ENCODE measurements around the gene DUS3L. TPM values are rescaled to one million over a fixed set of nuclear protein-coding genes. Genes with fewer than 3 reads are reported as not detected.
"Not testable (repeated sequence)": the region's sequence is repeated elsewhere in the genome, so short reads cannot be mapped to it uniquely, and the experiment has no call there.

Gene DUS3L
- polyA plus RNA-seq, 10 donors: 14.3 to 19.6 (median 17.1) TPM

- peak in 2 of 3 donors; percentile 21 to 68 for DNase-seq
These were observed 11.0 kb upstream of the DUS3L start for GRCh38 chr19:5801796-5802619.

- DNase-seq: no peak
These were observed 9.7 kb upstream of the DUS3L start for GRCh38 chr19:5800361-5801270.

- DNase-seq: peak in 2 of 3 donors; percentile 18 to 42
These were observed 8.6 kb upstream of the DUS3L start for GRCh38 chr19:5799247-5800241.

GRCh38 chr19:5798244-5798643, 7.3 kb upstream of the DUS3L start:
- no peak for DNase-seq

- no peak for DNase-seq
These were observed 4.5 kb upstream of the DUS3L start for GRCh38 chr19:5795382-5795919.

GRCh38 chr19:5793188-5793587, 2.2 kb upstream of the DUS3L start:
- no peak for DNase-seq

- no peak for DNase-seq
These were observed 1.3 kb upstream of the DUS3L start for GRCh38 chr19:5792224-5792623.

- no peak for DNase-seq
These were observed 941 bp downstream of the DUS3L start for GRCh38 chr19:5789886-5790558.

- DNase-seq: no peak
These were observed 1.6 kb downstream of the DUS3L start for GRCh38 chr19:5789351-5789761.

- no peak for DNase-seq
These were observed 2.5 kb downstream of the DUS3L start for GRCh38 chr19:5788422-5788821.

- no peak for DNase-seq
These were observed 3.4 kb downstream of the DUS3L start for GRCh38 chr19:5787409-5788182.

GRCh38 chr19:5786593-5787408, 4.2 kb downstream of the DUS3L start:
- no peak for DNase-seq

GRCh38 chr19:5785423-5785822, 5.5 kb downstream of the DUS3L start:
- DNase-seq: no peak

- no peak for DNase-seq
These were observed 6.3 kb downstream of the DUS3L start, which contains the start of gene PRR22 for GRCh38 chr19:5784581-5785147. Gene PRR22 (minus strand): TSS chr19:5784746. CDS start chr19:5784660, 86 bp downstream.

- DNase-seq: no peak
These were observed 7.7 kb downstream of the DUS3L start for GRCh38 chr19:5782945-5783919.

- DNase-seq: no peak
These were observed 8.6 kb downstream of the DUS3L start for GRCh38 chr19:5782322-5782721.

GRCh38 chr19:5780916-5781315, 10.0 kb downstream of the DUS3L start:
- not testable (repeated sequence) for DNase-seq

Data from muscle of back (tissue), 11 donors.